ENCODE results near the gene PPIA. TPM values are rescaled to one million over a fixed set of nuclear protein-coding genes. Genes with fewer than 3 reads are reported as not detected.

PPIA gene
- total RNA-seq, 1 donor from 2014 or later, result 935 TPM

- H3K36me3 Mint-ChIP-seq, result no peaks in the 10 kb centered on the region
Observed at GRCh38 chr7:44811571-44811970, 15.1 kb downstream of the PPIA start.

GRCh38 chr7:44814919-44815318, 18.4 kb downstream of the PPIA start:
- Mint-ChIP-seq H3K27me3 (ENCODE audit: low read depth) (no peaks in the 10 kb centered on the region), H3K4me1 (no peaks in the 10 kb centered on the region), H3K27ac (no peak overlapping the region), H3K4me3 (no peak overlapping the region), H3K9me3 (no peaks in the 10 kb centered on the region), H3K36me3 (no peaks in the 10 kb centered on the region)
- TF ChIP-seq CTCF (IDR thresholded peaks at IDR 0.05; ENCODE audit: unreplicated experiment), result no peak
- DNase-seq (ENCODE audit: low spot score in 2 of 2, unreplicated experiment in 2 of 2), result no peak

More at GRCh38 chr7:44811571-44811970, 15.1 kb downstream of the PPIA start:
- no peak for DNase-seq (ENCODE audit: low spot score in 2 of 2, unreplicated experiment in 2 of 2)
- Mint-ChIP-seq H3K4me1 (no peaks in the 10 kb centered on the region), H3K9me3 (no peaks in the 10 kb centered on the region), H3K4me3 (no peak overlapping the region), H3K27ac (no peak overlapping the region), H3K27me3 (ENCODE audit: low read depth) (no peaks in the 10 kb centered on the region)
- TF ChIP-seq CTCF (IDR thresholded peaks at IDR 0.05; ENCODE audit: unreplicated experiment), result no peak

GRCh38 chr7:44819292-44819691, 22.8 kb downstream of the PPIA start:
- Mint-ChIP-seq H3K4me3 (no peak overlapping the region), H3K27me3 (ENCODE audit: low read depth) (no peaks in the 10 kb centered on the region), H3K36me3 (peaks cover 1% of the 10 kb centered on the region), H3K27ac (no peak overlapping the region), H3K4me1 (no peaks in the 10 kb centered on the region), H3K9me3 (no peaks in the 10 kb centered on the region)
- DNase-seq (ENCODE audit: low spot score in 2 of 2, unreplicated experiment in 2 of 2), result no peak
- TF ChIP-seq CTCF (IDR thresholded peaks at IDR 0.05; ENCODE audit: unreplicated experiment), result no peak

- H3K9me3 Mint-ChIP-seq, result no peaks in the 10 kb centered on the region
- H3K36me3 Mint-ChIP-seq, result peaks cover 11% of the 10 kb centered on the region
- no peaks in the 10 kb centered on the region for H3K27me3 Mint-ChIP-seq (ENCODE audit: low read depth)
- no peak overlapping the region for H3K4me3 Mint-ChIP-seq
- no peaks in the 10 kb centered on the region for H3K4me1 Mint-ChIP-seq
- no peak for TF ChIP-seq CTCF (IDR thresholded peaks at IDR 0.05; ENCODE audit: unreplicated experiment)
- peak overlapping the region; percentile 2 for H3K27ac Mint-ChIP-seq
- no peak for DNase-seq (ENCODE audit: low spot score in 2 of 2, unreplicated experiment in 2 of 2)
Observed at GRCh38 chr7:44823255-44823781, 26.8 kb downstream of the PPIA start.

GRCh38 chr7:44824894-44825526, 28.5 kb downstream of the PPIA start:
- Mint-ChIP-seq H3K9me3 (no peaks in the 10 kb centered on the region), H3K27me3 (ENCODE audit: low read depth) (no peaks in the 10 kb centered on the region), H3K36me3 (peaks cover 12% of the 10 kb centered on the region), H3K4me3 (no peak overlapping the region), H3K4me1 (no peaks in the 10 kb centered on the region), H3K27ac (no peak overlapping the region)
- TF ChIP-seq CTCF (IDR thresholded peaks at IDR 0.05; ENCODE audit: unreplicated experiment), result no peak
- no peak for DNase-seq (ENCODE audit: low spot score in 2 of 2, unreplicated experiment in 2 of 2)
